Activated CD4-positive, alpha-beta T cell treated with anti-CD3 and anti-CD28 coated beads, Interleukin-2, amount 50 U/mL, for 48 hours (primary cell): Measurements from ENCODE around the gene UCP3.

Experiments used
- DNase-seq, 2 experiments: peaks; one replicate each; pipeline ENCODE4 v3.0.0-alpha.2; 2020

The UCP3 gene, protein sequence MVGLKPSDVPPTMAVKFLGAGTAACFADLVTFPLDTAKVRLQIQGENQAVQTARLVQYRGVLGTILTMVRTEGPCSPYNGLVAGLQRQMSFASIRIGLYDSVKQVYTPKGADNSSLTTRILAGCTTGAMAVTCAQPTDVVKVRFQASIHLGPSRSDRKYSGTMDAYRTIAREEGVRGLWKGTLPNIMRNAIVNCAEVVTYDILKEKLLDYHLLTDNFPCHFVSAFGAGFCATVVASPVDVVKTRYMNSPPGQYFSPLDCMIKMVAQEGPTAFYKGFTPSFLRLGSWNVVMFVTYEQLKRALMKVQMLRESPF

DNA sequence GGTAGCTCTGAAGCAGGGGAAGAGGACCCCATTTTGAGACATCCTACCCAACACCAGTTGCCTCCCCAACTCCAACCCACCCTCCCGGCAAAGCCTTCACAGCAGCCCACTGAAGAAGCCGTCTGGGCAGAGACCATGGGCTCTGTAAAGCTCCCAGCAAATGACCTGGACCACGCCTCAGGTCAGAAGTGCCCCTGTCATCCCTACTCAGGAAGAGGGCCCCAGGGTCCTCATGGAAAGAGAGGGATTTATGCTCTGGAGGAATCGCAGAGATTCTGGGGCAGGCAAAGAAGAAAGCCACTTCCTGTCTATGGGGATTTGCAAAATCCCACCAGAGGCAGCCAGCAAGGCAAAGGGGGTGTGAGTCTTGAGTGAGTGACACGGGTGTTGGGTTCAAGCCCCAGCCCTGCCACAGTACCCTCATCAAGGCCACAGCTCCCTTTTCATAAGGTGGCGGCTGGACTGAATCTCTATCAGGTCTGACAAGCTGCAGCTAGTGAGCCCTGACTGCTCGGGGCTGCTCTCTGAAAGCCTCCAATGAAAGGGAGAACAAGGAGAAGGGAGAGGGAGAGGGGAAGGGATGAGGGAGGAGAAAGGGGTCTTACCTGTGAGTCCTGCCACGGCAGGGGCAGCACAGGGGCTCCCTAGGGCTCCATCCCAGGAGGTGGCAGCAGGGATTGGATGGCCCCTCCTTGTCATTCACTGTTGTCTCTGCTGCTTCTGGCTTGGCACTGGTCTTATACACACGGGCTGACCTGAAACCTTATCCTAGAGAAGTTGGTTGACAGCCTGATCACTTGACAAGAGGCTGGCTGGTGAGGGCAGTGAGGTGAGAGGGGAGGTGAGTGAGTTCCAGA, at the start of gene UCP3:
Gene UCP3 (minus strand): TSS at position 713 of the 857 bp plus-strand sequence. CDS start 2,043 bp downstream, outside the sequence.
- no peak for DNase-seq

DNA sequence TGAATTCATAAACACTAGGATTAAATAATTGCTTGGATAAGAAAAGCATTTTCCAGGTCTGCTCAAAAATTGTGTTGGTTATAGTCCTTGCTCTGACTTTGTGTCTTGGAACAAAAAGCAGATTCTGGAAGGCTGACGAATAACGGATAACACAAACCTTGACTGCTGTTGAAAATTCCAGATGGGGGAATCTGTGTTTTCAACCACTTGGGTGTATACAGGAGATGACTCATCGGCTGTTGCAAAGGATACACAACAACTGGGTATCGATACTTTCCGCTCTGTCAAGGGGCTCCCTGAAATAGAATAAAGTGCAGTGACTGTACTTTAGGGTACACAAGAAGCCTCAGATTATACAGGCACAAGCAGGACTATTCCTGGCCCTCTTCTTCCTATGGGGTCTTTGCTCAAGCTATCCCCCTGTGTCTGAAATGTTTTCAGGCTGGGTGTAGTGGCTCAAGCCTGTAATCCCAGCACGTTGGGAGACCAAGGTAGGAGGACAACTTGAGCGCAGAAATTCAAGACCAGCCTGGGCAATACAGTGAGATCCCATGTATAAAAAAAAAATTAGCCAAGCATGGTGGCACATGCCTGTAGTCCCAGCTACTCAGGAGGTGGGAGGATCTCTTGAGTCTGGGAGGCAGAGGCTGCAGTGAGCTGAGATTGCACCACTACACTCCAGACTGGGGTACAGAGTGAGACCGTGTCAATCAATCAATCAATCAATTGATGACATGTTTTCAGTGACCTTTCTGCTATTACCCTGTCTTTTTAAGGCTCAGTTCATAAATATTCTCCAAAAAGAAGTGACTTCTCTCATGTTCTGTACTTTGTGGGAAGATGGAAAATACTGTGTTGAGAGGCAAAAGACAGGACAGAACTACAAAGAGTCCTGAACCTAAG, 48.6 kb upstream of the UCP3 start:
- DNase-seq = no peak

DNA sequence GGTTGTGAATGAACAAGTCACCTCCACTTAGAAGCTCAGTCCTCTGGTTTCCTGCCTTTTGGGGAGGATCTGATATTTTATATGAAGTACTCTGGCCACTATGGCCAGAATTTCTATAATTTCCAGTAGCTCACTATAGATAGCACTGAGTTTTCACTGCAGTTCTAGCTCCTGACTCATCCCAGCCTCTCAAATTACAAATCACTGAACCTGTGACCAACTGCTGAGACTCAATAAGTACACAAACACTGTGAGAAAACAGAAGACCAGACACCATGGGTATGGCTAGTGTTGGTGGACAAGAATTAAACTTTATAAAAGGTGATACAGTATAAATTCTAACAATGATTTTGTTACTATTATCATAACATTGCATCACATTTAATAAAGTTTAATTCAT, 47.1 kb upstream of the UCP3 start:
- no peak for DNase-seq

DNA sequence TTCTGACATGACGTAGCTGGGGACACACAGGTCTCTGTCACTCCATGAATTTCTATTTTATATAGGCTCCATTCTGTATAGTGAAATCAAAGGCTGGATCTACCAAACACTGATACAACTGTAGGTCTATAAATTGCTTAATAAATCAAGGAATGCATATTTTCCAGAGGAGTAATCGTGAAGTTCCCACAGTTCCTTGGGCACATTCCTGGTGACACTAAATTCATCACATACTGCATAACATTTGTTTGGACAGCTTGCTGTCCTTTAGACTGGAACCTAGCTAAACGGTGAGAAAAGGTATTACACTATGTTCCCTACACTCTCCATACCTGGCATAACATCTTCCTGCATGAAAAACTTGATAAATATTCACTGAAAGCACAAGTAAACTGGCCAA, 41.6 kb upstream of the UCP3 start:
- DNase-seq = no peak

DNA sequence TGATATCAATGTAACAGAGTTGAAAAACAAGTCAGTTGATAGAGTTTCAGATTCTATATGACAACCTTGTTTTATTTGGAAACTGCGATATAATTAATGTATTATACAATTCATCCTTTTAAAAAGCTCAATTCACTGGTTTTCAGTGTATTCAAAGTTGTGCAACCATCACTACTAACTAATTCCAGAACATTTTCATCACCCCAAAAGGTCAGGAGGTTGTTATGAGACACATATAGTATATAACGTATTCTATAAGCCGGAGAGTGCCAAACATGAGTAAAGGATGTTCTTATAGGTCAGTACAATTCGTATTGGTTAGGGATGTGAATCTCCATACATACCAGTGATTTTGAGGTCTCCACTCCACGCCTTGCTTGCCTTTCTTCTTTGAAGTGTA, 40.1 kb upstream of the UCP3 start:
- no peak for DNase-seq

DNA sequence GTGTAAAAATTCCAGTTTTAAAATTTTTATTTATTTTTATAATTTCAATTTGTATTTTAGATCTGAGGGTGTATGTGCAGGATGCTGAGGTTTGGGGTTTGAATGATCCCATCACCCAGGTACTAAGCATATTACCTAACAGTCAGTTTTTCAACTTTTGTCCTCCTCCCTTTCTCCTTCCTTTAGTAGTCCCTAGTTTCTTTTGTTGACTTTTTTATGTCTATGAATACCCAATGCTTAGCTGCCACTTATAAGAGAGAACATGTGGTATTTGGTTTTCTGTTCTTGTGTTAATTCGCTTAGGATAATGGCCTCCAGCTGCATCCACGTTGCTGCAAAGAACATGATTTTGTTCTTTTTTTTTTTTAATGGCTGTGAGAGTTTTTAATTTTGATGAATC, 35.7 kb upstream of the UCP3 start:
- DNase-seq = no peak

DNA sequence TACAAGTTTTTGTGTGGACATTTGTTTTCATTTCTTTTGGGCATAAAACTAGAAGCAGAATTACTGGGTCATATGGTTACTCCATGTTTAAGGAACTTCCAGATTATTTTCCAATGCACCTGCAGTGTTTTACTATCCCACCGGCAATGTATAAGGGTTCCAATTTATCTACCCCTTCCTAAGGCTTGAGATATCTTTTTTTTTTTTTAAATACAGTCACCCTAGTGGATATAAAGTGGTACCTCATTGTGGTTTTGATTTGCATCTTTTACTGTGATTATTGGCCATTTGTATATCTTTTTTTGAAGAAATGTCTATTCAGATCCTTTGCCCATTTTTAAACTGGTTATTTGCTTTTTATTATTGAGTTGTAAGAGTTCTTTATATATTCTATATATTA, 34.6 kb upstream of the UCP3 start:
- no peak for DNase-seq

DNA sequence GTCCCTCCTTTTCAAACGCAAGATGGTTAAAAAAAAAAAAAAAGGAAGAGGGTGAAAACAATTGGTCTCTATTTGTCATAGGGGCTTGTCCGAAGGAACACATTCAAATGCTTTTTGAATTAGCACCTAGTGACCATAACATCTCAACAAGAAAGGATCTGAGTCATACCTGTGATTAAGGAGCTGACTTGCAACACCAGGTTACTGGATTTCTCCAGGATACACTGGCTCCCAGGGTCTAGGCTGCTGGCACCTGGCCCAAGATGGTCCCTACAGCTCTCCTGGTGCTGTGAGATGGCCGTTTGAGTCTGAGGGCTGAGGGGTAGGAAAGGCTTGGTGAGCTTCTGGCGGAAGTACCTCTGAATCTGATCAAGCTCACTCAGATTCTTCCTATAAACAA, 28.4 kb upstream of the UCP3 start:
- DNase-seq = no peak

DNA sequence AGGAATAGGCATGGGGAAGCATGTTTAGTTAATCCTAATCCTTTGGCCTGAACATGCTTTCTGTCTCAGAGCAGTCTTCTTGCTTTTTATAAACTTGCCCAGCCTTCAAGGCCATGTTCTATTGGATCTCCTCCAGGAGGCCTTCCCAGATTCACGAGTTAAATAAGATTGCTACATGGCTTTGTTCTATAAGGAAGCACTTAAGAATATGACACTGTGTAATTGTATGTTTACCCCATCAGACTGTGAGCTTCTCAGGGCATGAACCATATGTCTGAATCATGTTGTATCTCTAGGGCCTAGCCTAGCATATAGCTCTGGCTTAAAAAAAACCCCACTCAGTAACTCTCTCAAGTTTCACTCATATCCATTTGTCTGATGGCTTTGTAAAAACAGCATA, 26.4 kb upstream of the UCP3 start:
- no peak for DNase-seq

DNA sequence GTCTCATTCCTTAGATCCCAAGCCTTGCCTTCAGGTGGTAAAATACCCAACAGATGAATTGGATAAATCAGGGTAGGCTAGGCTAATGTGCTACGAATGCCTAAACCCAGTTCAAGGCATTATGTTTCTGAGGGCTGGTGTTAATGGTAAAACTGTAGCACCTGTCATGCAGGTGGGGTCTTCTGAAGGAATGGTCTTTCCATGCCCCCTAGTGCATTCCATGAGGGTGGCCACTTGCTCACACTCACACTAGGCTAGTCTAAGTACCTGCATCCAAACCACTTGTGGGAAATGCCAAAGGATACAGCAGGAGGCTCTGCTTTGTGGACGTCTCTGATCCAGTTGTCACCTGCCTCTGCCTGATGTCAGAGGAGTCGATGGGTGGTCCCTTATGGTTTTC, 24.2 kb upstream of the UCP3 start:
- no peak for DNase-seq

DNA sequence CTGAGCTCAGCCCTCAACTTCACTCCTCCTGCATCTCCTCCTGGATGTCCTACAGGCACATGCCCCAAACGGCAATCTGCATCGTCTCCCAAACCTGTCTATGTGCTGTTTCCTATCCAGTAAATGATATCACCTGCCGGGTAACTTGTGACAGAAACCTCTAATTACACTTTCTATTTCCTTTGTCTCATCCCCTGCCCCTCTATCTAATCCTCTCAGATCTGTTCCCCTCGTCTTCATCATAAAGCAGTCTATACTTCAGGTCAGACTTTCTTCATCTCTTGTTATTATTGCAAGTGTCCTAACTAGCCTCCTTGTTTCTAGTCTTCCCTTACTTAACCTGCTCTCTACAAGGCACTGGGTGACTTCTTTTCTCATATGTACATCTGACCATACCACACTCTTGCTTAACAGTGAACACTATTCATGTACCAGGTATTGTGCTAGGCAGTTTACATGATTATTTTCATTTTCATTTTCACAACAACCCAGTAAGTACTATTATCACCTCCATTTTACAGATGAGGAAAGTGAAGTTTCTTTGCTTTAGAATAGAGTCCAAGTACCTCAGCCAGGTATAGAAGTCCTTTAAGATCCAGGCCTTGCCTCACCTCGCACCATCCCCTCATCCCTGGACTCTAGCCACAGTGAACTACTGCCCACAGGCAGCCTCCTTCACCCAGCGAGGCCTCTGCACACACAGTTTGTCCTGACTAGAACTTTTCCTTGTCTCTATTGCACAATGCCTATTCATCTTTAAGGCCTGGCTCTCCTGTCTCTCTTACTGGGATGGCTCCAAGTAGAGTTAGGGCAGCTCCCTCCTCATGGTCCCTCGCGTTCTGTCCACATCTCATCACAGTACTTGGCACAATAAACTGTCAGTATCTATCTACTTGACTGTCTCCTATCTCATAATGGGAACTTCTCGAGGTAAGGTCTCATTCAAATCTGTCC, 22.1 kb upstream of the UCP3 start:
- DNase-seq = no peak

DNA sequence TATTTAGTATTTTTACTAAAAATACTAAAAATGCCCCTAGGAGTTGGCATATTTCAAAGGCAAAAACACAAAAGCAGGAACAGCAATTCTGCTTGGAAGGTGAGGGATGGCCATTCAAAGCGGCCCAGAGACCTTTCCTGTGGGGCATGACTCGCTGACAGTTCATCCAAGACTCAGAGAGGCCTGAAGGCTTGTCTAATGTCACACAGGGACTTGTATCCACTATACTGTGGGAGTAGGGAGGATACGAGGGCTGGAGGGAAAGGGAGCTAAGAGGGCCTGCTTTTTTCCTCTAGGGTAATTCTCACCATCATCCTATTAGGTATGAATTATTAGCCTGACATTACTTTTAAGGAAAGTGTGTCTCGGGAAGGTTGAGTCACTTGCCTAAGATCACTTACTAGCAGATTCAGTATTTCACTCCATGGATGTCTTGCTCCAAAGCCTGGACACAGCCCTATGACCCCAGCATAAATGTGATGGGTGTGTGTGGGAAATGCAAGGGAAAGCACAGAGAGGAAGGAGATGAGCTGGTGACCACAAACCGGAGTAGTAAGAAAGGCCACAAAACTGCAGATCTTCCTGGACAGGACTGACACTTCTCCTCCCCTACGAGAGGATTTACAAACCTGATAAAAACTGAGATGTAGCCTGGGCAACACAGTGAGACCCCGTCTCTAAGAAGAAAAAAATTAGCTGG, 16.7 kb upstream of the UCP3 start:
- no peak for DNase-seq

DNA sequence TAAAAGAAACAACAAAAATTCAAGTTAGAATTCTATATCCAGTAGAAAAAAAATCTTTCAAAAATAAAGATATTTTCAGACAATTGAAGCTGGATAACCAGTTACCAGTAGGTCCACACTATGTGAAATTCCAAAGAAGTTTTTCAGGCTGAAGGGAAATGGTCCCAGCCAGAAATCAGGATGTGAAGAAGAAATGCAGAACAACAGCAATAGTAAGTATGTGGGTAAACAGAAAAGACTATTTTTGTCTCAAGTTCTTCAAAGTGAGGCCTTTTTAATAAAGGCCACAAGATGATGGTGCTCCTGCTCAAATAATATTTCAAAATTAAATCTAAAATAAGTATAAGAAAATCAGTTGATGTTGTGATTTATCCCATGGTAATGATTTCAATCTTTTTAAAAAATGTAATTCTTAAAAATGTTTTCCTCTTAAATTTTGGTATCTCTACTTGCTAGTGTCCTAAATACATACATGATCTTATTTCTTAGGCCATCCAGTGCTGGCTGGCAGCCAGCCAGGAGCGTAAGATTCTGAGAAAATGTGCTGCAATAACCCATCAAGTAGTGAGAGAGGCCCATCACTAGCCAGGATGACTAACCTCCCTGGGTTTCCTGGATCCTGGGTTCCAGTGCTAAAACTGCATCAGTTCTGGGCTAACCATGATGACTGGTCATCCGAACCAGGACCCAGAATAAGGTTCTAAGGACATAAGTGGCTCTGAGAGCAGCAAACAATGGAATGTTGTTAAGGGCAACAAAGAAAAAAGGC, 15.6 kb upstream of the UCP3 start:
- DNase-seq = peak; percentile 67 to 80

DNA sequence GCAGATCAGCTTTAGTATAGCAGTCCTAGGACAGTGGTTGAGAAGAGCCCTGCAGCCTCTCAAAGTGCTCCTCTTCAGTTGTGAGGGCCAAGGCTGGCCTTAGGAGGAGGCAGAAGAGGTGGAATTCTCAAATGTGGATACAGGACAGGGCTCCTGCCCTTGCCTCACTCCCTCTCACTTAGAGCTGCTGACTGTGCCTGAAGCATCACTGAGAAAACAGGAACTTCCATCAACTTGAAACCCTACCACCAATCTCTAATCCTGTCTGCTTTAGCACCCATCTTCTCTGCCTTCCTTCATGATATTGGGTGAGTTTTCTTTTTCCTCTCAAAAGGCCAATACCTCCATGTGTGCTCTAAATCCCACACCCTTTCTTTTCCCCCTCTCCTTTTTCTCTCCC, 14.4 kb upstream of the UCP3 start:
- no peak for DNase-seq

DNA sequence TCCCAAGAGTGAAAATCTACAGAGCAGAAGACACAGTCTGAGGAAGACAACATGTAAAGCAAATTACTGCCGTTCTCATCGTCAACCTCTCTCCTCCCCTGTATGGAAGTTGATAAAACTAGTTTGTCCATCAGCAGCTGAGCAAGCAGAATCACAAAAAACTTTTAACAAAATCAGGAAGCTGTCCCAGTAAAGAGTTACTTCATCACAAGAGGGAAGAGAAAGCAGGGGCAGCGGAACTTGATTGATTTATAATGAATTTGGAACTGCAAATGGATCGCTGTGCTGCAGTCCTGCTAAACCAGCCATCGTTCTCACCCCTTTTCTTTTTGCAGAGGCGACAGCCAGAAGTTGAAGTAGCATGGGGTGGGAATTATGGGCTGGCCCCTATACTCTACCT, 13.7 kb upstream of the UCP3 start:
- no peak for DNase-seq

DNA sequence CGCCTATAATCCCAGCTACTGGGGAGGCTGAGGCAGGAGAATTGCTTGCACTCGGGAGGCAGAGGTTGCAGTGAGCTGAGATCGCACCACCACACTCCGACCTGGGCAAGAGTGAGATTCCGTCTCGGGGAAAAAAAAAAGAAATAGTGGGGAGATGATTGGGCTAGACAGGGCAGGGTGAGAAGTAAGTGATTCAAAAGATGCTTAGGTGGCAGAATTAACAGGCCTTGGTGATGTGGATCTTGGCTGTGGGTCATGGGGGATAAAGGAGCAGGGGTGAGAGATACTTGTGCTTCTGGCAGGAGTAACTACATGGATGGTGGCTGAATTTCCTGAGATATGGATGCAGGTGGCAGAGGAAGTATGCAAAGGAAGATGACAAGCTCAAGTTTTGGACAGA, 13.1 kb upstream of the UCP3 start:
- no peak for DNase-seq

DNA sequence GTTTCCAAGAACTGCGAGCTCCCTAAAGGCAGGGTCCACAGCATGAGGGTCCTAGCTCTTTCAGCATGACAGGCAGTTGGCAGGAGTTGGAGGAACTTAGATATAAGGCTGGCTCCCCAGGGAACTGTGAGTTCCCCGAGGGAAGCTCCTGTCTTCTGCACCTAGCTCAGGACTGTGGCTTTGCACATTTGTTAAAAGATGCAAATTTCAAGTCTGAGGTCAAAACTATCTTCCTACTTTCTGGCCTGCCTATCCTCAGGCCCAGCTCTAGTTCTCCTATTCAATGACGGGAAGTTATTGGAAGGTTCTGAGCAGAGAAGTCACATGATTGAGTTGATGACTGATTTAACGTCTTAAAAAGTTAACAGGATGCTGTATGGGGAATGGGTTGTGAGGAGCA, 11.7 kb upstream of the UCP3 start:
- no peak for DNase-seq

DNA sequence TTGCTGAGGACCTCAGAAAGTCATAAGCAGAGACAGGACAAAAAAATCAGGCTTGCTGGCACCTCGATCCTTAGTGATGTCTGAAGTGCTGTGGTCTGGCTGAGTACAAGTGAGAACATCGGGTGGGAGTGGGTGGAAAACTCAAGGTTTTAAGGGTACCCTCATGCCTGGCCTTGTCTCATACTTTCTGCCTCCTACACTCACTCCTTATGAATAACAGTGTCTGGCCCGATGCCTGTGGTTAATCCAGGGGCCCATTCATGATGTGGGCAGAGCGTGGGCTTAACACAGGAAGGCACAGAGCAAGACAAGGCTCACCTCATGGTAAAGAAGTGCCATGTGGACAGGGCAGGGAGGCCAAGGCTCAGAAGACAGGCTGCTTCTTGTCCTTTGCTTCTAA, 11.0 kb upstream of the UCP3 start:
- DNase-seq = peak; percentile 73 to 85

DNA sequence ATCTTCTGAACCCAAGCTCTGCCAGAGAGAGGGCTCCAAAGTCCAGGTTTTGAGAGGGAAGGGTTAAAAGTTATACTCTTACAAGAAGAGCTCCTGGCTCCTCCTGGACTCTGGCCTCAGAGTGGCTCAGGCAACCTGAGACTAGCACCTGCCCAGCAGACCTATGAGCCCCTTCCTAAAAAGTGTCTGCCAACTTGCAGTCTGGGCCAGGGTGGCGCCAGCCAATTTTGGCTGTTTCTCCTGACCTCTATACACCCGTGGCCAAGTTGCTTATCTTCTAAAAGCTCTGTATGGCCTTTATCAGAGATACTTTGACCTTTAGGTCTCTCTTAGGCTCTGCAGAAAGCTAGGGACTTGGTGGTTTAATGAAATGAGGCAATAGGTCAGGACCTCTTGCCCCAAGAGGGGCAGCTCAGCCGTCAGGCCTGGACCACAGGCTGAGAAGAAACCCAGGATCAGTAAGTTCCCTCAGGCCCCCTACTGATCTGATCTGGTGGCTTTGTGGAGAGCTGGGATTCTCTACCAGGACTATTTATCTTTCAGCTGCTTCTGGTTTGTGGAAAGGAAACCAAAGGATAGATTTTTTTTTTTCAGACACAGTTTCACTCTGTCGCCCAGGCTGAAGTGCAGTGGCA, 10.3 kb upstream of the UCP3 start:
- no peak for DNase-seq

DNA sequence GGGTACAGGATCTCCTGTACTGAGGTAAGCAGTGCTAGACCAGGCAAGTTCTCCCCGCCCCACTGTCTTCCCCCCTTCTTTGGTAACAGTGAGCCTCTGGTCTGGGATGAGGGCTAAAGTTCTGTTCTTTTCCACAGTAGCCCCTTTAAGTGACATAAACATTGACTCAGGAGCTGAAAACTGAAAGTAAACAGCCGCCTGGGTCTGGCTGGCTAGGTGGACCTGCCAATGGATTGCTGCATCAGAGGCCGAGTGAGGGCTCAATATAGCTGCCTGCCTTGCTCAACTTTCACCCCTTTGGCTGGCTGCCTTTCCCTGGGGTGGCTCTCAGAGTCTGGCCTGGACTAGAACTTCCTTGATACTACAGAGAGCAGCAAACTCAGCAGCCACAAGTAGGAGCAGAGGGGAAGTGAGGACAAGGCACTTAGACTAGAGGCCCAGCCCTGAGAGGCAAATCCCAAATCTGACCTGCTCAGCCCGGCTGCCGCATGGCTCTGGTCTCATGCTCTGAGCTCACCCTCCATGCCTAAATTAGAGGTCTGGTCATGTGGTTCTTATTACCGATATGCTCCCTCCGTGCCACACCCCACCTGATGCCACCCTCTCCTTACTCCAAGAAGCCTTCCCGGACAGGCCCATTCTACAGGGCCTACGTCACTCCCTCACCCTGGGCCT, 9.6 kb upstream of the UCP3 start:
- no peak for DNase-seq
